Mesenchymal stem cell (in vitro differentiated cells and primary cell): ENCODE data around the gene GPATCH4.
"Not testable (repeated sequence)": the region's sequence is repeated elsewhere in the genome, so short reads cannot be mapped to it uniquely, and the experiment has no call there.

Experiments used
- DNase-seq: peaks from one replicate; pipeline ENCODE4 v3.0.0-alpha.2; 2013
- H2AFZ ChIP-seq: one replicate; pipeline ENCODE4 v1.6.1; 2013; ENCODE audit warnings: low read depth, mild to moderate bottlenecking, control low read depth, inconsistent platforms, low read length, moderate library complexity
- H2AK5ac ChIP-seq: 2 replicates; pipeline ENCODE4 v1.6.1; 2013; ENCODE audit warnings: low read length, moderate library complexity, mild to moderate bottlenecking, inconsistent platforms; ENCODE audit not compliant: severe bottlenecking
- H2BK120ac ChIP-seq: one replicate; pipeline ENCODE4 v1.6.1; 2013; ENCODE audit warnings: low read depth, mild to moderate bottlenecking, inconsistent platforms, low read length, moderate library complexity
- H2BK12ac ChIP-seq, 2 experiments: one replicate each; pipeline ENCODE4 v1.6.1; 2013; ENCODE audit warnings: inconsistent platforms in 2 of 2, low read length in 2 of 2, mild to moderate bottlenecking in 2 of 2, moderate library complexity in 2 of 2, control low read depth in 1 of 2
- H2BK15ac ChIP-seq: one replicate; pipeline ENCODE4 v1.6.1; 2013; ENCODE audit warnings: mild to moderate bottlenecking, low read depth, inconsistent platforms; ENCODE audit not compliant: poor library complexity, severe bottlenecking
- H2BK5ac ChIP-seq: 2 replicates; pipeline ENCODE4 v1.6.1; 2013; ENCODE audit warnings: low read depth, mild to moderate bottlenecking, low read length, control low read depth, inconsistent platforms; ENCODE audit not compliant: poor library complexity, severe bottlenecking
- H3K14ac ChIP-seq, 2 experiments: one replicate each; pipeline ENCODE4 v1.6.1; 2013; ENCODE audit warnings: inconsistent platforms in 2 of 2, low read length in 2 of 2, control low read depth in 1 of 2, mild to moderate bottlenecking in 1 of 2, moderate library complexity in 1 of 2
- H3K18ac ChIP-seq, 2 experiments: one replicate each; pipeline ENCODE4 v1.6.1; 2013; ENCODE audit warnings: inconsistent platforms in 2 of 2, low read length in 2 of 2, control low read depth in 1 of 2, low read depth in 1 of 2, mild to moderate bottlenecking in 1 of 2
- H3K23ac ChIP-seq, 2 experiments: one replicate each; pipeline ENCODE4 v1.6.1; 2013; ENCODE audit warnings: inconsistent platforms in 2 of 2, low read length in 2 of 2, mild to moderate bottlenecking in 2 of 2, moderate library complexity in 2 of 2, control low read depth in 1 of 2
- H3K27ac ChIP-seq: 2 replicates; pipeline ENCODE4 v1.5.1; 2013; ENCODE audit warnings: mild to moderate bottlenecking, moderate library complexity, low read length, control low read depth, inconsistent platforms; ENCODE audit not compliant: poor library complexity, severe bottlenecking
- H3K27me3 ChIP-seq, 2 experiments: 2 replicates each; pipeline versions ENCODE4 v1.6.1 to v1.7.0; 2013; ENCODE audit warnings: low read length in 2 of 2, mild to moderate bottlenecking in 2 of 2, moderate library complexity in 2 of 2, control low read depth in 1 of 2, inconsistent platforms in 1 of 2; ENCODE audit not compliant: control insufficient read depth in 1 of 2, insufficient read depth in 1 of 2
- H3K36me3 ChIP-seq, 2 experiments: 2 replicates each; pipeline versions ENCODE4 v1.6.1 to v1.7.0; 2013; ENCODE audit warnings: low read length in 2 of 2, control low read depth in 1 of 2, inconsistent platforms in 1 of 2, low read depth in 1 of 2, mild to moderate bottlenecking in 1 of 2; ENCODE audit not compliant: insufficient read depth in 2 of 2, control insufficient read depth in 1 of 2
- H3K4ac ChIP-seq, 2 experiments: one replicate each; pipeline ENCODE4 v1.6.1; 2013; ENCODE audit warnings: inconsistent platforms in 2 of 2, low read length in 2 of 2, mild to moderate bottlenecking in 2 of 2, moderate library complexity in 2 of 2, control low read depth in 1 of 2, low read depth in 1 of 2
- H3K4me1 ChIP-seq: 2 replicates; pipeline ENCODE4 v1.6.1; 2013; ENCODE audit warnings: low read depth, low read length, control low read depth; ENCODE audit not compliant: control insufficient read depth, insufficient read depth
- H3K4me2 ChIP-seq: 2 replicates; pipeline ENCODE4 v1.6.1; 2013; ENCODE audit warnings: low read length, mild to moderate bottlenecking, inconsistent platforms; ENCODE audit not compliant: poor library complexity, severe bottlenecking
- H3K4me3 ChIP-seq, 2 experiments: 2 replicates each; pipeline versions ENCODE4 v1.5.1 to v1.7.0; 2013; ENCODE audit warnings: low read length in 2 of 2, mild to moderate bottlenecking in 2 of 2, control low read depth in 1 of 2, low read depth in 1 of 2; ENCODE audit not compliant: insufficient read depth in 1 of 2
- H3K79me1 ChIP-seq: replicated peaks from 2 replicates; pipeline ENCODE4 v1.6.1; 2013; ENCODE audit warnings: mild to moderate bottlenecking, control low read depth, low read length, inconsistent platforms; ENCODE audit not compliant: poor library complexity, severe bottlenecking
- H3K9ac ChIP-seq: 2 replicates; pipeline ENCODE4 v1.7.0; 2013; ENCODE audit warnings: mild to moderate bottlenecking, low read length, moderate library complexity
- H3K9me3 ChIP-seq: 2 replicates; pipeline ENCODE4 v1.7.0; 2013; ENCODE audit warnings: mild to moderate bottlenecking, low read length; ENCODE audit not compliant: control insufficient read depth
- H4K8ac ChIP-seq: one replicate; pipeline ENCODE4 v1.6.1; 2013; ENCODE audit warnings: inconsistent platforms, mild to moderate bottlenecking, low read length, moderate library complexity
- H4K91ac ChIP-seq: one replicate; pipeline ENCODE4 v1.6.1; 2013; ENCODE audit warnings: mild to moderate bottlenecking, low read length, inconsistent platforms
- WGBS: methylation state at CpG from one replicate; pipeline ENCODE4 v1.1.7; 2013; ENCODE audit warnings: mixed read lengths; 5-methylcytosine and 5-hydroxymethylcytosine counted together

Gene GPATCH4

DNA sequence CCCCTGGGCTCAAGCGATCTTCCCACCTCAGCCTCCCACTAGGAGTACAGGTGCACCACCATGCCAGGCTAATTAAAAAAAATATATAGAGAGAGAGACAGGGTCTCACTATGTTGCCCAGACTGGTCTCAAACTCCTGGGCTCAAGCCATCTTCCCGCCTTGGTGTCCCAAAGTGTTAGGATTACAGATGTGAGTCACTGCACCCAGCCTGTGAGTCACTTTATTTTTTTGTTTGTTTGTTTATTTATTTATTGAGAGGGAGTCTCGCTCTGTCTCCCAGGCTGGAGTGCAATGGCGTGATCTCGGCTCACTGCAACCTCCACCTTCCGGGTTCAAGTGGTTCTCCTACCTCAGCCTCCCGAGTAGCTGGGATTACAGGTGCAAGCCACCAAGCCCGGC is 13.4 kb downstream of the GPATCH4 start:
- not testable (repeated sequence) for H3K27ac ChIP-seq, H3K18ac ChIP-seq, H3K4ac ChIP-seq, H2BK15ac ChIP-seq, H4K8ac ChIP-seq, H3K4me2 ChIP-seq, H3K9me3 ChIP-seq, H3K14ac ChIP-seq, H2AK5ac ChIP-seq, H3K36me3 ChIP-seq, H2BK5ac ChIP-seq, H3K4me3 ChIP-seq, H2BK12ac ChIP-seq, H3K79me1 ChIP-seq, H2BK120ac ChIP-seq, H3K9ac ChIP-seq, H4K91ac ChIP-seq, H2AFZ ChIP-seq, H3K23ac ChIP-seq
- peak; percentile 34 for DNase-seq
- peaks cover 11 to 22% of the 10 kb centered on the region in 2 experiments for H3K27me3 ChIP-seq
- 76% methylated on average over 8 of the region's 8 CpGs for WGBS
- H3K4me1 ChIP-seq: peaks cover 14% of the 10 kb centered on the region

DNA sequence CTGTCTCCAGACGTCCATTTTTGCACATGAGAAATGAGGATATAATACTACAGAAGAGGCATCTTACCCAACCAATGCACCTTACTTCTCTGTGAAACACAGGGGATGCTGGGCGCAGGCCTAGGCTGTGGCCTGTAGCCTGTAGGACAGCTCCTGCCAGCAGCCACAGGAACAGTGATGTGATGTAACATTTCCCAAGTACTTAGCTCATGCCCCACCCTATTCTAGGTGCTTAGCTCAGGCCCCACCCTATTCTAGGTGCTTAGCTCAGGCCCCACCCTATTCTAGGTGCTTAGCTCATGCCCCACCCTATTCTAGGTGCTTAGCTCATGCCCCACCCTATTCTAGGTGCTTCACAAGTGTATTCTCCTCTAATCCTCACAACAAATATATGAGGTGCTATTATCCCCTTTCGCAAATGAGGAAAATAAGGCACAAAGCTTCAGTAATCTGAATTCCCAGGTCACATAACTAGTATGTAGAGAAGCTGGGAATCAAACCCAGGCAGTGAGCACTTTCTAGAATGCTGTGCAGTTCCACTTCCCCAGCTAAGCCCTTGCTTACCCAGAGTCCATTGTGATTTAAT is 14.3 kb downstream of the GPATCH4 start:
- H2BK5ac ChIP-seq: no peak overlapping the region
- H3K9me3 ChIP-seq: no peaks in the 10 kb centered on the region
- no peak overlapping the region for H2AK5ac ChIP-seq
- H2BK120ac ChIP-seq: no peak overlapping the region
- no peak overlapping the region for H2AFZ ChIP-seq
- no peak overlapping the region for H3K14ac ChIP-seq
- no peak overlapping the region for H3K27ac ChIP-seq
- H3K9ac ChIP-seq: no peak overlapping the region
- H4K91ac ChIP-seq: no peak overlapping the region
- 96% methylated on average over 3 of the region's 3 CpGs for WGBS
- H4K8ac ChIP-seq: no peak overlapping the region
- no peaks in the 10 kb centered on the region for H3K36me3 ChIP-seq
- H3K4me3 ChIP-seq: no peak overlapping the region
- no peak overlapping the region for H3K23ac ChIP-seq
- peaks cover 11 to 22% of the 10 kb centered on the region in 2 experiments for H3K27me3 ChIP-seq
- H2BK12ac ChIP-seq: no peak overlapping the region
- H3K4me1 ChIP-seq: peaks cover 8% of the 10 kb centered on the region
- no peak overlapping the region for H3K18ac ChIP-seq
- H2BK15ac ChIP-seq: no peak overlapping the region
- H3K4ac ChIP-seq: no peak overlapping the region
- H3K79me1 ChIP-seq: peaks cover 1% of the 10 kb centered on the region
- H3K4me2 ChIP-seq: no peak overlapping the region
- no peak for DNase-seq

DNA sequence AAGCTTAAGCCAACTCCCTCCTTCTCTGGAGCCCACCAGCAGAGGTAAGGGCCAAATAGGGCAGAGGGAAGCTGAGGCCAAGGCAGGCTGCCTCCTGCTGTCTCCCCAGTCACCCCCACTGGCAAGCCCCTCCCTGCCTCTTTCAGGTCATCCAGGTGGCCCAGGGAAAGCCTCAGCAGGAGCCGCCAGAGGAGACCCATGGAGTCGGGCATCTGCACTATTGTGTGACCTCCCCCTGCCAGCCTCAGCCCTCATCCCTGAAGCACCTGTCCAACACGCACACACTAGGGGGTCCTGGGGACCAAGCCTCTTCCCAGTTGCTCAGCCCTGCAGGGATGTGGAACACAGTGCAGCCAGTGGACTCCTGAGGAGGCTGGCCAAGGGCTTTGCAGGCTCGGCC is 15.0 kb downstream of the GPATCH4 start:
- Histone ChIP-seq H3K4me2 (no peak overlapping the region), H3K27me3 (peaks cover 11 to 22% of the 10 kb centered on the region in 2 experiments), H3K23ac (no peak overlapping the region), H3K4ac (no peak overlapping the region), H3K9ac (no peak overlapping the region), H3K9me3 (no peaks in the 10 kb centered on the region), H4K91ac (no peak overlapping the region), H2BK120ac (no peak overlapping the region), H2BK12ac (no peak overlapping the region), H3K4me1 (peaks cover 7% of the 10 kb centered on the region), H2BK5ac (no peak overlapping the region), H3K4me3 (no peak overlapping the region), H2AK5ac (no peak overlapping the region), H3K27ac (no peak overlapping the region), H2AFZ (no peak overlapping the region), H4K8ac (no peak overlapping the region), H3K36me3 (no peaks in the 10 kb centered on the region), H2BK15ac (no peak overlapping the region), H3K14ac (no peak overlapping the region), H3K79me1 (no peaks in the 10 kb centered on the region), H3K18ac (no peak overlapping the region)
- DNase-seq: no peak
- WGBS: 70% methylated on average over 4 of the region's 4 CpGs

DNA sequence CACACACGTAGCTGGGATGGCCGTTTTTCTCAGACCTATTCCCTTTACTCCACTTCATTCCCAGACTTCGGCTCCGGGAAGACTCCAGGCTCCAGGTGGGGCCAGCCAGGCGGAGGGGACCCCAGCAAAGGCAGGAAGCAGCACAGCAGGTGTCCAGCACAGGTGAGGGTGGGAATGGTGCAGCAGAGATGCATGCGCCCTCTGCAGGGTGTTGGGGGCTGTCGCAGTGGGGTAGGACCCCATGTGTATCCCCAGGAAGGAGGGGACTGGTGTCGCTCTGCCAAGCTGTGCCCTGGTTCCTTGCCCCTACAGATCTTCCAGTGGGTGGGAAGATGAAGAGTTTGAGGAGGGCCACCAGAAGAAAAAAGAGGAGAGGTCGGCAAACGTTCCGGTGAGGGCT is 16.5 kb downstream of the GPATCH4 start:
- H3K9me3 ChIP-seq: no peaks in the 10 kb centered on the region
- no peak overlapping the region for H3K14ac ChIP-seq
- H2BK5ac ChIP-seq: no peak overlapping the region
- H3K4me1 ChIP-seq: peaks cover 7% of the 10 kb centered on the region
- no peak overlapping the region for H2AK5ac ChIP-seq
- no peaks in the 10 kb centered on the region for H3K79me1 ChIP-seq
- no peak overlapping the region for H2AFZ ChIP-seq
- no peak overlapping the region for H2BK15ac ChIP-seq
- no peak overlapping the region for H3K9ac ChIP-seq
- no peaks in the 10 kb centered on the region for H3K36me3 ChIP-seq
- no peak overlapping the region for H4K8ac ChIP-seq
- DNase-seq: no peak
- H3K4ac ChIP-seq: no peak overlapping the region
- 21% methylated on average over 11 of the region's 11 CpGs for WGBS
- H3K18ac ChIP-seq: no peak overlapping the region
- peaks cover 11 to 31% of the 10 kb centered on the region in 2 experiments for H3K27me3 ChIP-seq
- H2BK12ac ChIP-seq: peak overlapping the region in 1 of 2 experiments; percentile 61
- H3K23ac ChIP-seq: no peak overlapping the region
- H3K4me2 ChIP-seq: no peak overlapping the region
- H4K91ac ChIP-seq: no peak overlapping the region
- no peak overlapping the region for H2BK120ac ChIP-seq
- H3K4me3 ChIP-seq: no peak overlapping the region
- H3K27ac ChIP-seq: no peak overlapping the region
